ENCODE data around the gene LHFPL2.
"Not testable (repeated sequence)": the region's sequence is repeated elsewhere in the genome, so short reads cannot be mapped to it uniquely, and the experiment has no call there.

LHFPL2 gene

GRCh38 chr5:78648359-78649210, at the start of gene LHFPL2:
LHFPL2 (minus strand) TSS chr5:78648772; CDS start chr5:78510213, 138,559 bp downstream.
- peak; percentile 55 for DNase-seq

GRCh38 chr5:78696637-78697036, 48.1 kb upstream of the LHFPL2 start:
- DNase-seq = no peak

GRCh38 chr5:78696052-78696451, 47.5 kb upstream of the LHFPL2 start:
- not testable (repeated sequence) for DNase-seq

GRCh38 chr5:78693339-78693738, 44.8 kb upstream of the LHFPL2 start:
- no peak for DNase-seq

- DNase-seq = no peak
Measured at GRCh38 chr5:78691084-78691960, 42.8 kb upstream of the LHFPL2 start.

- DNase-seq = no peak
Measured at GRCh38 chr5:78690253-78690972, 41.8 kb upstream of the LHFPL2 start.

- no peak for DNase-seq
Measured at GRCh38 chr5:78689540-78690252, 41.1 kb upstream of the LHFPL2 start.

GRCh38 chr5:78687514-78687913, 38.9 kb upstream of the LHFPL2 start:
- not testable (repeated sequence) for DNase-seq

- DNase-seq = not testable (repeated sequence)
Measured at GRCh38 chr5:78683905-78684304, 35.3 kb upstream of the LHFPL2 start.

- no peak for DNase-seq
Measured at GRCh38 chr5:78679905-78680304, 31.3 kb upstream of the LHFPL2 start.

- no peak for DNase-seq
Measured at GRCh38 chr5:78677777-78678668, 29.5 kb upstream of the LHFPL2 start.

GRCh38 chr5:78675956-78676730, 27.6 kb upstream of the LHFPL2 start:
- no peak for DNase-seq

- DNase-seq = not testable (repeated sequence)
Measured at GRCh38 chr5:78673827-78674226, 25.3 kb upstream of the LHFPL2 start.

- DNase-seq = no peak
Measured at GRCh38 chr5:78672154-78672553, 23.6 kb upstream of the LHFPL2 start.

- DNase-seq = no peak
Measured at GRCh38 chr5:78671609-78672008, 23.0 kb upstream of the LHFPL2 start.

GRCh38 chr5:78670701-78671269, 22.2 kb upstream of the LHFPL2 start:
- no peak for DNase-seq

- DNase-seq = no peak
Measured at GRCh38 chr5:78669331-78669730, 20.8 kb upstream of the LHFPL2 start.

- no peak for DNase-seq
Measured at GRCh38 chr5:78667461-78668103, 19.0 kb upstream of the LHFPL2 start.

- not testable (repeated sequence) for DNase-seq
Measured at GRCh38 chr5:78666975-78667374, 18.4 kb upstream of the LHFPL2 start.

GRCh38 chr5:78666041-78666444, 17.5 kb upstream of the LHFPL2 start:
- no peak for DNase-seq

Measured in NCI-H1092 treated with DMSO at 0.1 percent for 48 hours (cell line).